Tibial nerve (tissue), 4 donors: ENCODE results near the gene BTD. TPM values are rescaled to one million over a fixed set of nuclear protein-coding genes. Genes with fewer than 3 reads are reported as not detected.

ENCODE experiments used
- DNase-seq, 2 donors: peaks; one replicate each; pipeline ENCODE4 v3.0.0-alpha.2; 2019; ENCODE audit warnings: low spot score in 2 of 2
- H3K27ac ChIP-seq, 4 donors: fragments of 200-600 bp; sonication (generic) in 3 of 4; one replicate each; pipeline ENCODE4 v1.5.1; 2017 to 2019; ENCODE audit warnings: mild to moderate bottlenecking in 1 of 4
- H3K27me3 ChIP-seq, 2 donors: fragments of 200-600 bp; sonication (generic) in 1 of 2; one replicate each; pipeline versions ENCODE4 v1.5.1 to v1.6.0; 2017 to 2019
- H3K36me3 ChIP-seq, 3 donors: fragments of 200-600 bp; sonication (generic); one replicate each; pipeline ENCODE4 v1.5.1; 2018 to 2019
- H3K4me1 ChIP-seq, 4 donors: fragments of 200-600 bp; sonication (generic) in 3 of 4; one replicate each; pipeline ENCODE4 v1.5.1; 2017 to 2019
- H3K4me3 ChIP-seq, 4 donors: fragments of 200-600 bp; sonication (generic) in 3 of 4; one replicate each; pipeline ENCODE4 v1.5.1; 2017 to 2019; ENCODE audit warnings: mild to moderate bottlenecking in 1 of 4, moderate library complexity in 1 of 4
- H3K9me3 ChIP-seq, 4 donors: fragments of 200-600 bp; sonication (generic) in 3 of 4; one replicate each; pipeline ENCODE4 v1.5.1; 2017 to 2019
- CTCF ChIP-seq, 5 experiments: fragments of 200-600 bp in 3 of 5; fragments of 450-650 bp in 2 of 5; sonication (generic) in 3 of 5; IDR thresholded peaks; one replicate each; pipeline ENCODE4 v1.5.1; 2016 to 2019; ENCODE audit warnings: antibody characterized with exemption in 5 of 5, mild to moderate bottlenecking in 3 of 5, moderate library complexity in 2 of 5
- EP300 ChIP-seq, 2 donors: sonication (generic); formaldehyde crosslinking; IDR thresholded peaks; one replicate each; pipeline ENCODE4 v1.6.1; 2017; ENCODE audit warnings: antibody characterized with exemption in 2 of 2, mild to moderate bottlenecking in 1 of 2
- POLR2A ChIP-seq, 2 donors: fragments of 450-650 bp; IDR thresholded peaks; one replicate each; pipeline ENCODE4 v1.6.1; 2017; ENCODE audit warnings: antibody characterized with exemption in 2 of 2, mild to moderate bottlenecking in 2 of 2, moderate library complexity in 2 of 2
- WGBS, 2 donors: methylation state at CpG; one replicate each; pipeline ENCODE4 v1.1.5; 2018; 5-methylcytosine and 5-hydroxymethylcytosine counted together
- total RNA-seq, 4 donors: library from RNA; depleted of rRNA; stranded (reverse); fragments of >200 nt; gene quantifications; one replicate each; pipeline ENCODE4 v1.1.0, GENCODE V29; 2016

The BTD gene
- total RNA-seq, 4 donors from 2014 or later: 14.4 to 50.0 (median 40.2) TPM

- Histone ChIP-seq H3K36me3 (peaks cover 3 to 53% (median 19%) of the 10 kb centered on the region in 3 donors), H3K27me3 (no peaks in the 10 kb centered on the region), H3K4me1 (peaks cover 0 to 19% (median 0%) of the 10 kb centered on the region in 4 donors), H3K9me3 (no peaks in the 10 kb centered on the region), H3K27ac (no peak overlapping the region), H3K4me3 (no peak overlapping the region)
- no peak for DNase-seq
- TF ChIP-seq CTCF (IDR thresholded peaks at IDR 0.05) (no peak), POLR2A (IDR thresholded peaks at IDR 0.05) (no peak), EP300 (IDR thresholded peaks at IDR 0.05) (no peak)
- 88 to 89% methylated on average over 3 of the region's 3 CpGs for WGBS, 2 donors
These were observed 25.1 kb upstream of the BTD start for GRCh38 chr3:15576475-15576874.

- H3K27ac ChIP-seq: peak overlapping the region in 2 of 4 donors; percentile 21 to 56
- H3K4me1 ChIP-seq: peaks cover 0 to 19% (median 0%) of the 10 kb centered on the region in 4 donors
- no peaks in the 10 kb centered on the region for H3K27me3 ChIP-seq
- TF ChIP-seq EP300 (IDR thresholded peaks at IDR 0.05): no peak
- no peak for TF ChIP-seq POLR2A (IDR thresholded peaks at IDR 0.05)
- TF ChIP-seq CTCF (IDR thresholded peaks at IDR 0.05): no peak
- peaks cover 0 to 57% (median 17%) of the 10 kb centered on the region in 3 donors for H3K36me3 ChIP-seq
- H3K9me3 ChIP-seq: no peaks in the 10 kb centered on the region
- WGBS, 2 donors: 35 to 40% methylated on average over 3 of the region's 3 CpGs
- DNase-seq: no peak
- H3K4me3 ChIP-seq: no peak overlapping the region
These were observed 23.2 kb upstream of the BTD start for GRCh38 chr3:15578289-15578867.

- Histone ChIP-seq H3K27me3 (no peaks in the 10 kb centered on the region), H3K4me3 (no peak overlapping the region), H3K4me1 (peaks cover 0 to 19% (median 0%) of the 10 kb centered on the region in 4 donors), H3K27ac (peak overlapping the region in 2 of 4 donors; percentile 21 to 56), H3K9me3 (no peaks in the 10 kb centered on the region), H3K36me3 (peaks cover 0 to 57% (median 13%) of the 10 kb centered on the region in 3 donors)
- no peak for DNase-seq
- TF ChIP-seq CTCF (IDR thresholded peaks at IDR 0.05) (no peak), POLR2A (IDR thresholded peaks at IDR 0.05) (no peak), EP300 (IDR thresholded peaks at IDR 0.05) (no peak)
- WGBS, 2 donors: 46 to 56% methylated on average over 2 of the region's 2 CpGs
These were observed 22.5 kb upstream of the BTD start for GRCh38 chr3:15579051-15579450.

- TF ChIP-seq EP300 (IDR thresholded peaks at IDR 0.05) (no peak), CTCF (IDR thresholded peaks at IDR 0.05) (no peak)
- peaks cover 0 to 73% (median 12%) of the 10 kb centered on the region in 3 donors for H3K36me3 ChIP-seq
- no peak overlapping the region for H3K4me3 ChIP-seq
- no peak for DNase-seq
- no peaks in the 10 kb centered on the region for H3K9me3 ChIP-seq
- H3K27ac ChIP-seq: no peak overlapping the region
- H3K4me1 ChIP-seq: peaks cover 0 to 19% (median 0%) of the 10 kb centered on the region in 4 donors
- whole genome bisulfite sequencing, 2 donors: 95 to 98% methylated on average over 3 of the region's 3 CpGs
- no peaks in the 10 kb centered on the region for H3K27me3 ChIP-seq
These were observed 19.8 kb upstream of the BTD start for GRCh38 chr3:15581471-15582394.
